GM19099 (cell line): ENCODE data around the gene SNRPB2.

Experiments
- POLR2A ChIP-seq: IDR thresholded peaks from 3 replicates; pipeline ENCODE4 v1.6.1; 2011; ENCODE audit warnings: low read depth; ENCODE audit not compliant: insufficient read length; ENCODE audit errors: extremely low read depth

The SNRPB2 gene

DNA sequence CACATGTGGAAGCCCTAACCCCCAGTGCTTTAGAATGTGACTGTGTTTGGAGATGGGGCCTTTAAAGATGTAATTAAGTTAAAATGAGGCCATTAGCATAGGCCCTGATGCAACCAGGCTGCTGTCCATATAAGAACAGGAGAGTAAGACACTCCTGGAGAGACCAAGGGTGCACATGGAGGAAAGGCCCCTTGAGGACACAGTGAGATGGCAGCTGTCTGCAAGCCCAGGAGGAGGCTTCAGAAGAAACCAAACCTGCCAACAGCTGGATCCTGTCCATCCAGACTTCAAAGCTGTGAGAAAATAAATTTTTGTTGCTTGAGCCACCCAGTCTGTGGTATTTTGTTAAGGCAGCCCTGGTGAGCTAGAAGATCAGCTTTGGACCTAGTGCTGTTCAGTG lies 16.8 kb upstream of the SNRPB2 start:
- no peak for TF ChIP-seq POLR2A

- TF ChIP-seq POLR2A: no peak
Observed at GRCh38 chr20:16714242-16714641, 15.6 kb upstream of the SNRPB2 start.

- TF ChIP-seq POLR2A: no peak
Observed at GRCh38 chr20:16714751-16715150, 15.1 kb upstream of the SNRPB2 start.

DNA sequence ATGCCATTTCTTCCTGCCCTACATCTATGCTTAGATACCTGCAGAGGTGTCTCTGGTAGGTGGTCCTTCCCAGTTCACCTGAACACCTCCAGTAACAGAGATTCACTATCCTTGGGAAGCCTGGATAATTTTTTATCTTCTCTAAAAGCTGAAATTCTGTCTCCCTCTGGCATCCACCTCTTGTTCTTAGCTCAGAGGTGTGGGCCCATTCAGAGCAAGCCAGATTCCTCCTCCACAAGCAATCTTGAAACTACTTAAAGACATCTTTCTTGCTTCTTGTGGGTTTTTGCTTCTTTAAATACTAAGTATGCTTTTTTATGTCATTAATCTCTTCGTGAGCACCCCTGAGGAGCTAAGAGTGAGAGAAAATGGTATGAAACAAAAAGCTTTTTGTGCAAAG lies 10.4 kb upstream of the SNRPB2 start:
- TF ChIP-seq POLR2A: no peak

DNA sequence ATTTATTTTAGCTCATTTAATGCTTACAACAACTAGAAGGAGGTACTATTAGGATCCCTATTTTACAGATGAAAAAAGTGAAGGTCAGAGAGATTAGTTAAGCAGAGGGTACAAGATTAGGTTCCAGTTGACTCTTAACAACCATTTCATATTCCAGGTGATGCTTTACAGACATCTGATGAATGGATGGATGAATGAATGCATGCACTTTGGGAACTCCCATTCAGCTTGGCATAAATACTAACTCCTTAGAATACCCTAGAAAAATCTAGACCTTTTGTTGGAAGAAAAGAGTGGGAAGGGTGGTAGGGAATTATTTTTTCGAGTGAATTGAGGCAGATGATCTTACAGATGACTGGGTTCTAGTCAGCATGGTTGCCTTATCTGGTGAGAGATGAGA lies 746 bp upstream of the SNRPB2 start:
- TF ChIP-seq POLR2A: no peak

DNA sequence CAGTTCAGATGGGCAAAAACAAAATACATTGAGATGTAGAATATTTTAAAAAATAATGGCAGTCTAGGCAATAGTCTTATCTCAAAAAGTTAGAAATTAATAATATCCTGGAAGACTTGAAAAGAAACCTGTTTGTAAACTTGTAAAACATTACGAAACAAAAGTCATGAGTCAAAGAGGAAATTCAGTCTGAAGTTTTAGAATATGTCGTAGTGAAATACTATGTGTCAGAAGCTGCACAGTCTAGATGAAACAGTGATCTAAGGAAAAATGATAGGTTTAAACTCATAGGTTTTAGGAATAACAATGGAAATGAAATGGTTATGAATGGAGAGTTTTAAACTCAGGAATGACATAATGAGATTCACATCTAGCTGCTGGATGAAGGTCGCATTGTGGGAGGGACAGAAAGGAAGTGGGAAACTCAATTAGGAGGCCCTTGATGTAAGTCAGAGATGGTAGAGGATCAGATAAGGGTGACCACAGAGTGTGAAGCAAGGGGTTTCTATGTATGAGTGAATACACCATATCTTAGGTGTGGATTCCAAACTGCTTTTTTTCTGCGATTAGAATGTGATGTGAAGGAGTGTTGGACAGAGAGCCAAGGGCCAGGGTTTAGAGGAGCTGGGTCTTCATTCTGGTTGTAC lies 2.8 kb downstream of the SNRPB2 start:
- TF ChIP-seq POLR2A: no peak

- TF ChIP-seq POLR2A: no peak
Observed at GRCh38 chr20:16740365-16741072, 10.7 kb downstream of the SNRPB2 start.

GRCh38 chr20:16744178-16744807 lies 14.5 kb downstream of the SNRPB2 start:
- TF ChIP-seq POLR2A: no peak

DNA sequence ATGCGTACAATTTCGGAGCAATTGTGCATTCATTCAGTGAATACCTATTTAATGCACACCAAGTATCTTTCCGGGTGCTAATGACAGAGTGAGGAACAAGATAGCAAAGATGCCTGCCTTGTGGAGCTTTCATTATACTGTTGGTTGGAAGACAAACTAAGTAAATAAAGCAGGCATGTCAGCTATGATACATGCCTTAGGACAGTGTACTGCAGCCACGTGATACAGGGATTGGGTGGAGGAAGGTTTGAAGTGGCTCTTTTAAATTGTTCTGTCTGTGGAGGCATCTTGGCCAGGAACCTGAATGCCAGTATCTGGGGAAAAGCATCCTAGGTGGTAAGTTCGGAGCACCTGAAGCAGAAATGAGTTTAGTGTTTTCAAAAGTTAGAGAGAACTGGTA lies 15.4 kb downstream of the SNRPB2 start:
- no peak for TF ChIP-seq POLR2A

DNA sequence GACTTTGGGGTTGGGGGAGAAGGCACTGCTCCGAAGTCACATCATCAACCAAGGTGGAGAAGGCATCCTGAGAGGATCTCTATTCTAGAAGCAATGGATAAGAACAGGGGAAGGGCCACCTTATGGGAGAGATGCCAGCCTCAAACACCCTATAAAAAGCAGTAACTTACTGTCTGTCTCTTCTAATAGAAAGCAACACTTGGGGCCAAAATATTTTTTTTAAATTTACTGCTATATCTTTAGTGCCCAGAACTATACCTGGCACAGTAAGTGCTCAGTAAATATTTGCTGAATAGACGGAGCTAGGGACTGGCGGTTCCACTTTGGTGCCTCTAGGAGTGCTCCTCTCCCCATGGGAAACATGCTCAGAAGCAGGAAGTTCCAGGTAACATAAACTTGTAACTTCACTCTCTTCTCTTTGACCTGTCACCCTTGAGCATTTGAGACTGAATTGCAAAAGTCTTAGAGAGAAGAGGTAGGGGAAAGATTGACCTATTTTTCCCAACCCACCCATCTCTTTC lies 17.5 kb downstream of the SNRPB2 start:
- no peak for TF ChIP-seq POLR2A

- no peak for TF ChIP-seq POLR2A
Observed at GRCh38 chr20:16748308-16748900, 18.6 kb downstream of the SNRPB2 start, which contains the start of gene OTOR. Gene OTOR, plus strand, starts transcription at chr20:16748358. Its CDS starts 44 bp downstream, at chr20:16748402.

GRCh38 chr20:16749573-16749972 lies 19.7 kb downstream of the SNRPB2 start:
- TF ChIP-seq POLR2A: no peak

- no peak for TF ChIP-seq POLR2A
Observed at GRCh38 chr20:16752082-16752481, 22.3 kb downstream of the SNRPB2 start.

GRCh38 chr20:16752901-16753300 lies 23.1 kb downstream of the SNRPB2 start:
- TF ChIP-seq POLR2A: no peak

GRCh38 chr20:16758454-16759180 lies 28.8 kb downstream of the SNRPB2 start:
- TF ChIP-seq POLR2A: no peak

DNA sequence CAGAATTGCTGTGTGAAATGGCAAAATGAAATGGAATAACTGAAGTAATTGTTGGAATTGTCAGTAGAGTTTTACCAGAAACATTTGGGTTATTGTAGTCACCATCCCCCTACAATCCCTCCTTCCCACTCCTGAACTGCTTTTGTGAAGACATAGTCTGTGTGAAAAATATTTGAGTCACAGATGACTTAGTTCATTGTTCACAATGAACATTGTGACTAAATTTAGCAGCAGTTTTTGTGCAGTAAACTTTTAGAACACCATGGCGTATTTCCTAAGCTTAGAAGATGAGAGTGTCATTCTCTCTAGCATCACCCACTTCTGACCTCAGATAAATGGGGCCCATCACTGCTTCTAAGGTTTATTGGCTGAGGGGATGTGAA lies 29.3 kb downstream of the SNRPB2 start:
- no peak for TF ChIP-seq POLR2A
